Testis (tissue), 3 donors: ENCODE measurements around the gene NUBP2. TPM values are rescaled to one million over a fixed set of nuclear protein-coding genes. Genes with fewer than 3 reads are reported as not detected.

Source experiments
- DNase-seq: peaks from one replicate; pipeline ENCODE4 v3.0.0-alpha.2; 2019
- H3K27ac ChIP-seq, 2 donors: fragments of 200-600 bp; sonication (generic); one replicate each; pipeline ENCODE4 v1.5.1; 2019
- H3K27me3 ChIP-seq: fragments of 200-600 bp; sonication (generic); one replicate; pipeline ENCODE4 v1.5.1; 2019
- H3K36me3 ChIP-seq: fragments of 200-600 bp; sonication (generic); one replicate; pipeline ENCODE4 v1.5.1; 2017; ENCODE audit warnings: low read depth; ENCODE audit errors: missing control alignments
- H3K4me1 ChIP-seq: fragments of 200-600 bp; sonication (generic); one replicate; pipeline ENCODE4 v1.5.1; 2019
- H3K4me3 ChIP-seq, 2 donors: fragments of 200-600 bp; sonication (generic); one replicate each; pipeline ENCODE4 v1.5.1; 2017 to 2019
- H3K9me3 ChIP-seq: fragments of 200-600 bp; sonication (generic); one replicate; pipeline ENCODE4 v1.5.1; 2017
- CTCF ChIP-seq, 3 experiments: fragments of 450-650 bp in 2 of 3; fragments of 200-600 bp in 1 of 3; sonication (generic) in 1 of 3; IDR thresholded peaks; one replicate each; pipeline ENCODE4 v1.5.1; 2016 to 2019; ENCODE audit warnings: antibody characterized with exemption in 3 of 3, mild to moderate bottlenecking in 2 of 3, moderate library complexity in 1 of 3
- POLR2A ChIP-seq: fragments of 450-650 bp; IDR thresholded peaks from one replicate; pipeline ENCODE4 v1.6.1; 2017; ENCODE audit warnings: antibody characterized with exemption, mild to moderate bottlenecking, moderate library complexity
- WGBS, 2 donors: methylation state at CpG; one replicate each; pipeline ENCODE4 v1.1.5; 2018; 5-methylcytosine and 5-hydroxymethylcytosine counted together
- intact Hi-C: fragments of 100-400 bp; cut with DNase I; formaldehyde crosslinking; loops from one replicate; pipeline ENCODE4 v1.15.1; 2023; ENCODE audit warnings: low total_unique reads
- polyA plus RNA-seq: library from polyadenylated mRNA; stranded (reverse); fragments of 350-450 nt; fragmentation: Illumina TruSeq; extraction: RNeasy Lipid Tissue Mini Kit (QIAGEN cat#74804); gene quantifications from one replicate; pipeline ENCODE4 v1.2.3, GENCODE V29; 2014; ENCODE audit warnings: low read depth, low replicate concordance; ENCODE audit not compliant: insufficient read depth
- total RNA-seq, 2 donors: library from RNA; depleted of rRNA; stranded (reverse); fragments of >200 nt; gene quantifications; one replicate each; pipeline ENCODE4 v1.2.3, GENCODE V29; 2016

The NUBP2 gene
- total and polyA plus RNA-seq, 3 donors from 2014 or later = 49.8 to 90.8 (median 81.5) TPM

GRCh38 chr16:1740781-1741490 lies 41.8 kb upstream of the NUBP2 start:
- no peaks in the 10 kb centered on the region for H3K9me3 ChIP-seq
- TF ChIP-seq POLR2A = no peak
- no peak for TF ChIP-seq CTCF (IDR thresholded peaks at IDR 0.05)
- no peak for DNase-seq
- no peak overlapping the region for H3K4me3 ChIP-seq
- WGBS, 2 donors = 88 to 91% methylated on average over 22 to 30 of the region's 30 CpGs
- no peak overlapping the region for H3K27ac ChIP-seq
- H3K36me3 ChIP-seq = no peaks in the 10 kb centered on the region
- intact Hi-C loops = no loop called here
- no peaks in the 10 kb centered on the region for H3K27me3 ChIP-seq
- no peaks in the 10 kb centered on the region for H3K4me1 ChIP-seq

GRCh38 chr16:1741553-1742165 lies 41.1 kb upstream of the NUBP2 start:
- Histone ChIP-seq H3K9me3 (no peaks in the 10 kb centered on the region), H3K4me3 (no peak overlapping the region), H3K27me3 (no peaks in the 10 kb centered on the region), H3K36me3 (no peaks in the 10 kb centered on the region), H3K27ac (no peak overlapping the region), H3K4me1 (no peaks in the 10 kb centered on the region)
- no peak for TF ChIP-seq POLR2A
- no peak for TF ChIP-seq CTCF (IDR thresholded peaks at IDR 0.05)
- DNase-seq = no peak
- 89 to 91% methylated on average over 11 to 18 of the region's 19 CpGs for WGBS, 2 donors
- intact Hi-C loops = no loop called here

GRCh38 chr16:1743376-1744337 lies 39.1 kb upstream of the NUBP2 start:
- TF ChIP-seq CTCF (IDR thresholded peaks at IDR 0.05) = no peak
- no peak for TF ChIP-seq POLR2A
- no peak for DNase-seq
- Histone ChIP-seq H3K4me1 (no peaks in the 10 kb centered on the region), H3K9me3 (no peaks in the 10 kb centered on the region), H3K27me3 (no peaks in the 10 kb centered on the region), H3K27ac (no peak overlapping the region), H3K4me3 (no peak overlapping the region), H3K36me3 (no peaks in the 10 kb centered on the region)
- WGBS, 2 donors = 87 to 96% methylated on average over 18 to 32 of the region's 32 CpGs
- intact Hi-C loops = no loop called here

GRCh38 chr16:1744338-1744840 lies 38.4 kb upstream of the NUBP2 start:
- Histone ChIP-seq H3K27ac (no peak overlapping the region), H3K27me3 (no peaks in the 10 kb centered on the region), H3K4me3 (no peak overlapping the region), H3K36me3 (no peaks in the 10 kb centered on the region), H3K4me1 (no peaks in the 10 kb centered on the region), H3K9me3 (no peaks in the 10 kb centered on the region)
- intact Hi-C loops = no loop called here
- WGBS, 2 donors = 92% methylated on average over 15 to 24 of the region's 24 CpGs
- TF ChIP-seq POLR2A = no peak
- TF ChIP-seq CTCF (IDR thresholded peaks at IDR 0.05) = no peak
- no peak for DNase-seq
